ENCODE data around the gene IQSEC1. TPM values are rescaled to one million over a fixed set of nuclear protein-coding genes. Genes with fewer than 3 reads are reported as not detected.

IQSEC1 gene
- total and polyA plus RNA-seq, 9 of the 15 experiments (the other 6 are each of a cell fraction or from before 2014, with no cell fraction given): 0.56 to 39.0 (median 6.8) TPM

DNA sequence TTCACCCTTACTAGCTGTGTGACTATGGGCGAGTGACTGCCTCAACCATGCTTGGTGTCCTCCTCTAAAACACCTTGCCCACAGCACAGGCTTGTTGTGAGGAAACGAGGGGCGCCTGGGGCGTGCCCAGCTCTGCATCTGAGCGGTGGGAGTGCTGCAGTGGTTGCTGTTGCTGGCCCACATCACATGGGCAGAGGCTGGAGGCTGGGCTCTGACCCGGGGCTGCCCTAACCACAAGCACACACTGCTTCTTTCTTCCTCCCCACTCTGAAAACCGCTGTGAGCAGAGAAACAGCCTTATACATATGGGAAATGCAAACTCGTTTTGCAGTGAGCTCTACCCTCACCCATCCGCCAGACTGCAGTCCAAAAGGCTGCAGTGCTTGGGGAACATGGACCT is 157.1 kb downstream of the IQSEC1 start:
- POLR2A ChIA-PET: interaction anchor here (0.7 to 1.0 kb wide), 2 partner anchors 14 to 648 kb away, joined by 3 to 5 read pairs; no protein-coding TSS in a partner anchor
- no peak for DNase-seq (ENCODE audit: extremely low read depth in 1 of 4, low spot score in 3 of 4)

More for the DNA sequence above, 157.1 kb downstream of the IQSEC1 start:
- CTCF ChIA-PET (ENCODE audit: low intra/inter-chr PET ratio): no interaction called here
- H3K36me3 ChIP-seq (ENCODE audit: control insufficient read depth, insufficient read depth, low read length): peaks cover 85% of the 10 kb centered on the region
- no peak overlapping the region for H3K4me3 ChIP-seq
- WGBS (ENCODE audit: insufficient coverage, low coverage, missing lambda C conversion rate): 61% methylated on average over 9 of the region's 9 CpGs
- H3K27ac ChIP-seq (ENCODE audit: extremely low read depth, low read depth, low read length): no peak overlapping the region
- 0 out of 2 replicates have a peak, but pooled peaks cover 10% of the 10 kb centered on the region for H4K20me1 ChIP-seq (replicated peaks; ENCODE audit: control insufficient read depth, insufficient read depth, low read length)
- TF ChIP-seq CBX2 (IDR thresholded peaks at IDR 0.05; ENCODE audit: insufficient read depth, low read length, poor library complexity, severe bottlenecking): no peak
- TF ChIP-seq DPF2 (IDR thresholded peaks at IDR 0.05): no peak
- TF ChIP-seq, protein P1, sequence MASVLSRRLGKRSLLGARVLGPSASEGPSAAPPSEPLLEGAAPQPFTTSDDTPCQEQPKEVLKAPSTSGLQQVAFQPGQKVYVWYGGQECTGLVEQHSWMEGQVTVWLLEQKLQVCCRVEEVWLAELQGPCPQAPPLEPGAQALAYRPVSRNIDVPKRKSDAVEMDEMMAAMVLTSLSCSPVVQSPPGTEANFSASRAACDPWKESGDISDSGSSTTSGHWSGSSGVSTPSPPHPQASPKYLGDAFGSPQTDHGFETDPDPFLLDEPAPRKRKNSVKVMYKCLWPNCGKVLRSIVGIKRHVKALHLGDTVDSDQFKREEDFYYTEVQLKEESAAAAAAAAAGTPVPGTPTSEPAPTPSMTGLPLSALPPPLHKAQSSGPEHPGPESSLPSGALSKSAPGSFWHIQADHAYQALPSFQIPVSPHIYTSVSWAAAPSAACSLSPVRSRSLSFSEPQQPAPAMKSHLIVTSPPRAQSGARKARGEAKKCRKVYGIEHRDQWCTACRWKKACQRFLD (CRISPR knock-in tag; IDR thresholded peaks at IDR 0.05): no peak
- TF ChIP-seq, protein P2, sequence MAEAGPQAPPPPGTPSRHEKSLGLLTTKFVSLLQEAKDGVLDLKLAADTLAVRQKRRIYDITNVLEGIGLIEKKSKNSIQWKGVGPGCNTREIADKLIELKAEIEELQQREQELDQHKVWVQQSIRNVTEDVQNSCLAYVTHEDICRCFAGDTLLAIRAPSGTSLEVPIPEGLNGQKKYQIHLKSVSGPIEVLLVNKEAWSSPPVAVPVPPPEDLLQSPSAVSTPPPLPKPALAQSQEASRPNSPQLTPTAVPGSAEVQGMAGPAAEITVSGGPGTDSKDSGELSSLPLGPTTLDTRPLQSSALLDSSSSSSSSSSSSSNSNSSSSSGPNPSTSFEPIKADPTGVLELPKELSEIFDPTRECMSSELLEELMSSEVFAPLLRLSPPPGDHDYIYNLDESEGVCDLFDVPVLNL (CRISPR knock-in tag; IDR thresholded peaks at IDR 0.05; ENCODE audit: low read depth): no peak
- TF ChIP-seq GTF2A2 (tag; IDR thresholded peaks at IDR 0.05): no peak
- TF ChIP-seq, protein P3, sequence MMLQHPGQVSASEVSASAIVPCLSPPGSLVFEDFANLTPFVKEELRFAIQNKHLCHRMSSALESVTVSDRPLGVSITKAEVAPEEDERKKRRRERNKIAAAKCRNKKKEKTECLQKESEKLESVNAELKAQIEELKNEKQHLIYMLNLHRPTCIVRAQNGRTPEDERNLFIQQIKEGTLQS (IDR thresholded peaks at IDR 0.05): no peak
- TF ChIP-seq, protein P3 (CRISPR knock-in tag; conservative IDR thresholded peaks at IDR 0.05): no peak
- no peak for TF ChIP-seq ZNF79 (CRISPR knock-in tag; IDR thresholded peaks at IDR 0.05; ENCODE audit: low read depth)
- intact Hi-C loops (cut with micrococcal nuclease) (no loop called here), in situ Hi-C loops (cut with MboI) (no loop called here)
- no peaks in the 10 kb centered on the region for H3K9me3 ChIP-seq (replicated peaks; ENCODE audit: control insufficient read depth, insufficient read depth, low read depth, low read length)
- H3K27me3 ChIP-seq (ENCODE audit: control insufficient read depth in 2 of 2, insufficient read depth in 2 of 2, low read length in 2 of 2): no peaks in the 10 kb centered on the region
- H3K9me1 ChIP-seq (ENCODE audit: control insufficient read depth, insufficient read depth, low read length): peaks cover 3% of the 10 kb centered on the region
- H3K9ac ChIP-seq (ENCODE audit: insufficient read depth in 1 of 2, low read depth in 2 of 2, low read length in 2 of 2): peak overlapping the region in 1 of 2 experiments; percentile 23; a peak in 1 of 4 replicates
- no peak for FAIRE-seq
- H3K4me2 ChIP-seq (ENCODE audit: insufficient read depth, low read length): no peak overlapping the region
- no TSS peak for BruUV-seq (replicated peaks)
- peaks cover 0 to 11% of the 10 kb centered on the region in 2 experiments; a peak in 1 of 5 replicates for H3K4me1 ChIP-seq (replicated peaks in 1 of 2; ENCODE audit: control insufficient read depth in 2 of 2, insufficient read depth in 2 of 2, low read length in 2 of 2)
- no peaks in the 10 kb centered on the region for H3K79me2 ChIP-seq (ENCODE audit: control insufficient read depth, insufficient read depth, low read length)
- no peak overlapping the region for H2AFZ ChIP-seq (ENCODE audit: low read depth, low read length)
- no peak for ATAC-seq
